Left lung (tissue), 10 donors: Measurements from ENCODE around the gene CDK6. TPM values are rescaled to one million over a fixed set of nuclear protein-coding genes. Genes with fewer than 3 reads are reported as not detected.

Source experiments
- ATAC-seq: fragments of 200-7000 bp; cut with Tn5 transposase; one replicate; pipeline ENCODE4 v1.9.1; 2020; ENCODE audit warnings: moderate library complexity
- DNase-seq, 4 donors: peaks; one replicate each; pipeline ENCODE4 v3.0.0-alpha.2; 2013 to 2020
- H3K27ac ChIP-seq, 2 donors: fragments of 200-600 bp; sonication (generic) in 1 of 2; one replicate each; pipeline versions ENCODE4 v1.5.0 to v1.8.0; 2020 to 2021
- H3K27me3 ChIP-seq, 2 donors: fragments of 200-600 bp; sonication (generic) in 1 of 2; one replicate each; pipeline versions ENCODE4 v1.5.0 to v1.8.0; 2020 to 2021
- H3K36me3 ChIP-seq, 2 donors: fragments of 200-600 bp; sonication (generic) in 1 of 2; one replicate each; pipeline versions ENCODE4 v1.5.0 to v1.8.0; 2020 to 2021
- H3K4me1 ChIP-seq, 2 donors: fragments of 200-600 bp; one replicate each; pipeline ENCODE4 v1.8.0; 2021
- H3K4me3 ChIP-seq, 2 donors: fragments of 200-600 bp; sonication (generic) in 1 of 2; one replicate each; pipeline versions ENCODE4 v1.5.0 to v1.8.0; 2020 to 2021; ENCODE audit warnings: mild to moderate bottlenecking in 1 of 2
- H3K9me3 ChIP-seq, 2 donors: fragments of 200-600 bp; sonication (generic) in 1 of 2; one replicate each; pipeline versions ENCODE4 v1.5.0 to v1.8.0; 2020 to 2021
- CTCF ChIP-seq, 2 donors: fragments of 200-600 bp; sonication (generic) in 1 of 2; IDR thresholded peaks; one replicate each; pipeline versions ENCODE4 v1.5.0 to v1.8.0; 2021; ENCODE audit warnings: antibody characterized with exemption in 2 of 2
- intact Hi-C, 2 donors: fragments of 100-400 bp; cut with DNase I; formaldehyde crosslinking; loops; one replicate each; pipeline versions ENCODE4 v1.11.2 to v1.14.2; 2022
- polyA plus RNA-seq, 6 donors: library from polyadenylated mRNA; unstranded; fragments of 120-200 nt; gene quantifications; one replicate each; pipeline ENCODE4 v1.2.1, GENCODE V29; 2013; ENCODE audit not compliant: insufficient read length in 6 of 6
- total RNA-seq, 2 donors: library from RNA; stranded (reverse); fragmentation: NEBNext Ultra II Directional; extraction: Animal tissue kit (Norgen Biotek cat#: 25700); gene quantifications; one replicate each; pipeline ENCODE4 v1.2.1, GENCODE V29; 2021
- donor health status: DM: no; HTN: yes; CAD: no.
- donor health status: DM: no; HTN: no; CAD: no.

CDK6 gene
- total and polyA plus RNA-seq, 8 donors = 20.3 to 52.2 (median 43.7) TPM

- Histone ChIP-seq H3K9me3 (no peaks in the 10 kb centered on the region), H3K36me3 (no peaks in the 10 kb centered on the region), H3K4me3 (no peak overlapping the region), H3K4me1 (no peaks in the 10 kb centered on the region), H3K27ac (no peak overlapping the region), H3K27me3 (peaks cover 0 to 5% of the 10 kb centered on the region in 2 donors)
- ATAC-seq (no peak), DNase-seq (no peak)
- intact Hi-C loops = no loop called here
- no peak for TF ChIP-seq CTCF (IDR thresholded peaks at IDR 0.05)
These were observed 12.1 kb upstream of the CDK6 start for GRCh38 chr7:92848441-92848840.

- TF ChIP-seq CTCF (IDR thresholded peaks at IDR 0.05) = no peak
- Histone ChIP-seq H3K27ac (no peak overlapping the region), H3K27me3 (peaks cover 0 to 5% of the 10 kb centered on the region in 2 donors), H3K4me3 (no peak overlapping the region), H3K9me3 (no peaks in the 10 kb centered on the region), H3K4me1 (no peaks in the 10 kb centered on the region), H3K36me3 (no peaks in the 10 kb centered on the region)
- intact Hi-C loops = no loop called here
- ATAC-seq = no peak
- DNase-seq = no peak
These were observed 10.9 kb upstream of the CDK6 start for GRCh38 chr7:92847305-92847704.

GRCh38 chr7:92845736-92846135 lies 9.4 kb upstream of the CDK6 start:
- TF ChIP-seq CTCF (IDR thresholded peaks at IDR 0.05) = no peak
- Histone ChIP-seq H3K27ac (no peak overlapping the region), H3K9me3 (no peaks in the 10 kb centered on the region), H3K27me3 (peaks cover 0 to 5% of the 10 kb centered on the region in 2 donors), H3K36me3 (no peaks in the 10 kb centered on the region), H3K4me1 (no peaks in the 10 kb centered on the region), H3K4me3 (no peak overlapping the region)
- DNase-seq = no peak
- ATAC-seq = no peak
- intact Hi-C loops = no loop called here

- H3K27ac ChIP-seq = no peak overlapping the region
- intact Hi-C loops = no loop called here
- H3K36me3 ChIP-seq = no peaks in the 10 kb centered on the region
- ATAC-seq = no peak
- no peak for TF ChIP-seq CTCF (IDR thresholded peaks at IDR 0.05)
- H3K4me3 ChIP-seq = no peak overlapping the region
- no peaks in the 10 kb centered on the region for H3K27me3 ChIP-seq
- H3K9me3 ChIP-seq = no peaks in the 10 kb centered on the region
- no peaks in the 10 kb centered on the region for H3K4me1 ChIP-seq
- DNase-seq = no peak
These were observed 7.4 kb upstream of the CDK6 start for GRCh38 chr7:92843781-92844180.

- Histone ChIP-seq H3K4me1 (no peaks in the 10 kb centered on the region), H3K27me3 (no peaks in the 10 kb centered on the region), H3K27ac (no peak overlapping the region), H3K36me3 (no peaks in the 10 kb centered on the region), H3K4me3 (no peak overlapping the region), H3K9me3 (no peaks in the 10 kb centered on the region)
- DNase-seq = no peak
- TF ChIP-seq CTCF (IDR thresholded peaks at IDR 0.05) = no peak
- ATAC-seq = no peak
- intact Hi-C loops = no loop called here
These were observed 6.8 kb upstream of the CDK6 start for GRCh38 chr7:92843034-92843760.
